Astrocyte of the spinal cord (primary cell): ENCODE data around the gene C1QBP.
"Not testable (repeated sequence)": the region's sequence is repeated elsewhere in the genome, so short reads cannot be mapped to it uniquely, and the experiment has no call there.

ENCODE experiments used
- DNase-seq: peaks from one replicate; pipeline ENCODE4 v3.0.0; 2011; ENCODE audit warnings: low read depth, low spot score
- H3K4me3 ChIP-seq: 2 replicates; pipeline ENCODE4 v1.5.1; 2011; ENCODE audit warnings: low read depth, mild to moderate bottlenecking, low read length, moderate library complexity
- in situ Hi-C: cut with HindIII; loops from 2 replicates; pipeline ENCODE4 v1.10.0; 2017; ENCODE audit warnings: low sequenced_read_pairs
- TF ChIP-seq, protein P1 (sequence below): IDR thresholded peaks from 2 replicates; pipeline ENCODE4 v1.5.1; 2012; ENCODE audit warnings: low read depth, mild to moderate bottlenecking, low read length, inconsistent platforms

Gene C1QBP

DNA sequence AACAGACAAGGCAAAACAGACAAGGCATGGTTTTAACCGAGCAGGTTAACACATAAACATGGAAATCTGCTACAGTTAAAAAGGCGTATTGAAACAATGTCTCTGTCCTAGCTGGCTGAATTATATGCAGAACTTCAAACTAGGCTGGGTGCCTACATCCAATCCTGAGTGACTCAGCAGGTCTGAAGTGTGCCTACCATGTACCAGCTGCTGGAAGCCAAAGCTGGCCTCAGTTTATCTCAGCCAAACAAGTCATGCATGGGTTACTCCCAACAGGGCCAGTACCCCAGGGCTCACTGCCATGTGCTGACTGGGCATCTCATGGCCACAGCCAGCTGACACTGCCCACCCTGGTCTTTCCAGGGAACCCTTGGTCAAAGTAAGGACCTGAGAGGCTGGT lies 4.0 kb downstream of the C1QBP start:
- in situ Hi-C loops: no loop called here
- DNase-seq: no peak
- TF ChIP-seq, protein P1, sequence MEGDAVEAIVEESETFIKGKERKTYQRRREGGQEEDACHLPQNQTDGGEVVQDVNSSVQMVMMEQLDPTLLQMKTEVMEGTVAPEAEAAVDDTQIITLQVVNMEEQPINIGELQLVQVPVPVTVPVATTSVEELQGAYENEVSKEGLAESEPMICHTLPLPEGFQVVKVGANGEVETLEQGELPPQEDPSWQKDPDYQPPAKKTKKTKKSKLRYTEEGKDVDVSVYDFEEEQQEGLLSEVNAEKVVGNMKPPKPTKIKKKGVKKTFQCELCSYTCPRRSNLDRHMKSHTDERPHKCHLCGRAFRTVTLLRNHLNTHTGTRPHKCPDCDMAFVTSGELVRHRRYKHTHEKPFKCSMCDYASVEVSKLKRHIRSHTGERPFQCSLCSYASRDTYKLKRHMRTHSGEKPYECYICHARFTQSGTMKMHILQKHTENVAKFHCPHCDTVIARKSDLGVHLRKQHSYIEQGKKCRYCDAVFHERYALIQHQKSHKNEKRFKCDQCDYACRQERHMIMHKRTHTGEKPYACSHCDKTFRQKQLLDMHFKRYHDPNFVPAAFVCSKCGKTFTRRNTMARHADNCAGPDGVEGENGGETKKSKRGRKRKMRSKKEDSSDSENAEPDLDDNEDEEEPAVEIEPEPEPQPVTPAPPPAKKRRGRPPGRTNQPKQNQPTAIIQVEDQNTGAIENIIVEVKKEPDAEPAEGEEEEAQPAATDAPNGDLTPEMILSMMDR: no peak
- H3K4me3 ChIP-seq: no peak overlapping the region

GRCh38 chr17:5431949-5432556 lies 6.9 kb downstream of the C1QBP start:
- no peak for DNase-seq
- no peak overlapping the region for H3K4me3 ChIP-seq
- in situ Hi-C loops: no loop called here
- TF ChIP-seq, protein P1: no peak

- in situ Hi-C loops, H3K4me3 ChIP-seq, DNase-seq: not testable (repeated sequence)
These were observed 7.7 kb downstream of the C1QBP start for GRCh38 chr17:5431234-5431633.

DNA sequence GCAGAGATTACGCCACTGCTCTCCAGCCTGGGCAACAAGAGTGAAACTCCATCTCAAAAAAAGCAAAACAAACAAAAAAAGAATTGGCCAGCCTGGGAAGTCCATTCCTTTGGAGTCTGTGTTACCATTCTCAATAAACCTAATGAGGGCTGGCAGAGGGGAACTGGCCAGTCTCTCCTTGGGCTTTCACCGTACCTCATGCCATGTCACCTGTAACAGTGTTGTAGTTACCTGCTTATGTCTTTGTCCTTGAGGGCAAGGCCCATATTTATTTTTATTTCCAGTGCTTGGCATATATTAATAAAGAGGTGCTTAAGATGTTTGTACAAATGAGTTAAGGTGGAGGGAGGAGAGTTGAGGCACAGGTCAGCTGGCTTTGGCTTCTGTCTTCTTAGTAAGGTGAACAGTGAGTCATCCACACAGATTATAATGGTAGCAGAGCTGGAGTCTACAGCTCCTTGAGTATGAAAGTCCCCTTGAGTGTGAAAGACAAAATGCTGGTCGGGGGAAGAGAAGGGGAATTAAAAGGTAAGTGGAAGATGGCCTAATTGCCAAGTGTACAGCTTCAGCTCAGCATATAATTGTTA lies 8.4 kb downstream of the C1QBP start:
- TF ChIP-seq, protein P1: no peak

GRCh38 chr17:5429191-5429887 lies 9.6 kb downstream of the C1QBP start:
- in situ Hi-C loops: no loop called here
- TF ChIP-seq, protein P1: no peak
- H3K4me3 ChIP-seq: no peak overlapping the region
- DNase-seq: no peak

More for the DNA sequence above, 8.4 kb downstream of the C1QBP start:
- H3K4me3 ChIP-seq: no peak overlapping the region
- in situ Hi-C loops: no loop called here
- DNase-seq: no peak

DNA sequence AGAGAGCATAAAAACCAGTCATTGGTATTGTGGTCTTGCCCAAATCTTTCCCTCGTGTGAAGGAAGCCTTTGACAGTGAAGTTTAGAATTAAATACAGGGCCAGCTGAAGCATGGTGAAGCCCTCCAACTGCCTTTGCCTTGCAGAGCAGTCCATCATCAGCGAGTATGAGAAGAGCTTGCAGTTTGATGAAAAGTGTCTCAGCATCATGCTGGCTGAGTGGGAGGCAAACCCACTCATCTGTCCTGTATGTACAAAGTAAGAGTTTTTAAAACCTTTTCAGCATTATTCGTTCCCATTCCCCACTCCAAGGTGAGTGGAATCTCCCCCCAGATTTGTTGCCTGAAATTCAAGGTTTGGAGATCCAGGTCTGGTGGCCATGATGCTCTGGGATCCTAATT lies 13.1 kb downstream of the C1QBP start:
- no peak overlapping the region for H3K4me3 ChIP-seq
- no peak for DNase-seq
- in situ Hi-C loops: no loop called here
- TF ChIP-seq, protein P1: no peak

DNA sequence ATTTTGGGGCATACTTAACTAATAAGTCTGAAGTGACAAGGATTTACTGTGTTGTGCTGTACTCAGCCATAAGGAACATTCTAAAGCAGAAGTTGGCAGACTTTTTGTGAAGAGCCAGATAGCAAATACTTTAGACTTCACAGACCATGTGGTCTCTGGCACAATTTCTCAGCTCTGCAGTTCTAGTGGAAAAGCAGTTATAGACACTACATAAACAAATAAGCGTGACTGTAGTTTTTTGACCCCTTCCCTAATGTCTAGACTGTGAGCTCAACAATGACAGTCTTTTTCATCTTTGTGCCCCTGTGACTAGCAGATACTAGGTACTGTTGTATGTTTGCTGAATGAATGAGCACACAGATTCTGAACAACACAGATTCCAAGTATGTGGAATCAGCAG lies 14.0 kb downstream of the C1QBP start:
- in situ Hi-C loops: no loop called here
- DNase-seq: no peak

More for the DNA sequence above, 14.0 kb downstream of the C1QBP start:
- TF ChIP-seq, protein P1: no peak
- no peak overlapping the region for H3K4me3 ChIP-seq
